Activated CD8-positive, alpha-beta memory T cell treated with anti-CD3 and anti-CD28 coated beads for 24 hours (primary cell): Measurements from ENCODE around the gene GMPR.
"Not testable (repeated sequence)": the region's sequence is repeated elsewhere in the genome, so short reads cannot be mapped to it uniquely, and the experiment has no call there.

ENCODE experiments used
- DNase-seq: peaks from one replicate; pipeline ENCODE4 v3.0.0-alpha.2; 2020

GMPR gene

DNA sequence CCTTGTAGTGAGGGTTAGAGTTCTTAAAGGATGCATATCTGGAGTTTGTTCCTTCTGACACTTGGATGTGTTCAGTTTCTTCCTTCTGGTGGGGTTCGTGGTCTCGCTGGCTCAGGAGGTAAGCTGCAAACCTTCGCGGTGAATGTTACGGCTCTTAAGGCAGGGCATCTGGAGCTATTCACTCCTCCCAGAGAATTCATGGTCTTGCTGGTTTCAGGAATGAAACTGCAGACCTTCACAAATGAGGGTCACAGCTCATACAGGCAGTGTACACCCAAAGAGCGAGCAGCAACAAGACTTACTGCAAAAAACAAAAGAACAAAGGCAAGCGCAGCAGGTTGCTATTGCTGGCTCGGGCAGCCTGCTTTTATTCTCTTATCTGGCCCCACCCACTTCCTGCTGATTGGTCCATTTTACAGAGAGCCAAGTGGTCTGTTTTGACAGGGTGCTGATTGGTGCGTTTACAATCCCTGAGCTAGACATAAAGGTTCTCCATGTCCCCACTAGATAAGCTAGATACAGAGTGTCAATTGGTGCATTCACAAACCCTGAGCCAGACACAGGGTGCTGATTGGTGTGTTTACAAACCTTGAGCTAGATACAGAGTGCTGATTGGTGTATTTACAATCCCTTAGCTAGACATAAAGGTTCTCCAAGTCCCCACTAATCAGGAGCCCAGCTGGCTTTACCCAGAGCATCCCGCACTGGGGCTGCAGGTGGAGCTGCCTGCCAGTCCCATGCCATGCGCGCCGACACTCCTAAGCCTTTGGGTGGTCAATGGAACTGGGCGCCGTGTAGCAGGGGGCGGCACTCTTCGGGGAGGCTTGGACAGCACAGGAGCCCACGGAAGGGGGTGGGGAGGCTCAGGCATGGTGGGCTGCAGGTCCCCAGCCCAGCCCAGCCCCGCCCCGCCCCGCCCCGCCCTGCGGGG is 12.0 kb upstream of the GMPR start:
- not testable (repeated sequence) for DNase-seq

- DNase-seq = no peak
These were observed 11.3 kb upstream of the GMPR start for GRCh38 chr6:16227048-16227562.

DNA sequence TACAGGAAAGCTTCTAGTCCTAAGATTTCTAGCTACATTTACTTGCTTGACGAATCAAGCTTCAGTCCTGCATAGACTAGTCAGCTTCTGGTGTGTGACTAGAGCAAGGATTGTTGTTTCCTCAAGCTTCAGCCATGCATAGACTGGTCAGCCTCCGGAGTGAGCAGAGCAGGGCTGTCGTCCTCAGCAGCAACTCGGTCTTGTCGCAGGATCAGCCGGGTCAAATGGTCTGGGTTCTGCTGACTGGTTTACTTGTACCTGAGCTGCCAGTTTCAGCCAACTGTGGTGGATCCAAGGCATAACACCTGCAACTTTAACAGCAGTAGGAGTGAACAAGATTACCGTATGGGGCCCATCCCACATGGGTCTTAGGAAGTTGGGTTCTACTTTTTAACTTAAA is 10.8 kb upstream of the GMPR start:
- no peak for DNase-seq

- DNase-seq = no peak
These were observed 10.3 kb upstream of the GMPR start for GRCh38 chr6:16228043-16228442.

DNA sequence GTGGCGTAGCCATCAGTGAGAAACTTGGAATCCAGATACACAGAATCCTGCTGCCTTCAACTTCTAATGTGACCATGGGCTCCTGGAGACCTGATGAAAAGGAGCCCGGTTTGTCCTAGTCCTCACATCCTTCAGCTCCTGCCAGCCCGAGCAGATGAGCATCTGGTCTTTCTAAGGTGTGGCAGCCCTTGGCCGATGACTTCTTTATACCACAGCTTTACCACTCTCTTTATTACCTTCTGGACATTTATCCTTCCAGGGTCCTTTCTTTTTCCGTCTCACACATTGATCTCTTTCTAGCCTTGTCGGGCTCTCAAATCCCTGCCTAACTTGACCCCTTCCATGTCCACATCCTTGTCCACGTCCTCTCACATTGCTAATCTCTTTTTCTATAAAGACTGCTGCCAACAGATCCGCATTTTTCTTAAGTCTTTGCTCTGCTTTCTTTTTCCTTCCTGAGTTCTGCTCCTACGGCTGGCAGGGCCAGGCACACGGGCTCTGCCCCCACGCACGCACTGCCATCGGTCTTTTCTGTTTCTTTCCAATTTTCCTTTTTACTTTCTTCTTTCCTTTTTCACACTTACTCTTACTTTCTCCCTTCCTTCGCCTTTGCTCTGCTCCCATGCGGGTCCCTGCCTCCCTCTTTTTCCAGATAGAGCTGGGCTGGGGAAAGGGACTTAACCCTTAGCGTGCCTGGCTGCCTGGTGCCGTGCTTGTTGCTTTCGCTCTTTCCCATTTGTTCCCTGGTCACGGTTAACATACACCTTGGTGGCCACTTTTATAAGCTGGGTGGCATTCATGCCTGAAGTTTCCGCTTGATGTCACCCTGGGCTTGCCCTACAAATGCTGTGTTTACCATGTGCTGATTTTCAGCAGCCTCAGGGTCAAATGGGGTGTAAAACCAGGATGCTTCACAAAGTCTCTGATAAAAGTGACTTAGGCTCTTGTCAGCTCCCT is 9.4 kb upstream of the GMPR start:
- DNase-seq = no peak

- no peak for DNase-seq
These were observed 8.7 kb upstream of the GMPR start for GRCh38 chr6:16229700-16230099.

GRCh38 chr6:16230953-16231352 is 7.4 kb upstream of the GMPR start:
- DNase-seq = no peak

DNA sequence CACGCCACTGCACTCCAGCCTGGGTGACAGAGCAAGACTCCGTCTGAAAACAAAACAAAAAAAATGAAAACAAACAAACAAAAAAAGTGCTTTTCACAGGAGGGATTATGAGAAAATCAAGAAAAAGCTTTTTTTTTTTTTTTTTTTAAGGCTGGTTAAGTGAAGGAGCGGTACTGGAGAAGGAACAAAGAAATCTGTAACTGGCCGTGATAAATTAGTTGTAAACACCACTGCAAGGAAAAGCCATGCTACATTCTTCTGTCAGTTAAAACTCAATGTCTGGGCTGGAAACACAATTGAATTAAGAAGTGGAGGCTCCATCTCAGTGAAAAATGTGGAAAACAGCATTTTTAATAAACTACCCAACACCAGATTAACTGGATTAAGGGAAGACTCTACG is 6.3 kb upstream of the GMPR start:
- no peak for DNase-seq

DNA sequence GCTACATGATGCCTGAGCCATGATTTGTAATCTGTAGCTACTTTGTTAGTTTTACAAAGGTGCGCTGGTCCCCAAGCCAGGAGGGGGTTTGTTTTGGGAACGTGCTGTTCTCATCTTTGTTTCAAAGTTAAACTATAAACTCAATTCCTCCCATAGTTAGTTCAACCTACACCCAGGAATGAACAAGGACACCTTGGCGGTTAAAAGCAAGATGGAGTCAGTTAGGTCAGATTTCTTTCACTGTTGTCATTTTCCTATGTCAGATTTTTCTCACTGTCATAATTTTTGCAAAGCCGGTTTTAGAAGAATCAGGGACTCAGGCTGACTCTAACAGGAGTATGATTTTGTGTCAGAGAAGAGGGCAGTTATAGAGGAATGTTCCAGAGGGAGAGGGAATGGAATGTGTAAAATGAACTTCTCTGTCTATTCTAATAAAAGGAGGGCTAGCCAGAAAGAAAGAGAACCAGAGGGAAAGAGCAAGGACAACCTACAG is 2.3 kb upstream of the GMPR start:
- DNase-seq = no peak

DNA sequence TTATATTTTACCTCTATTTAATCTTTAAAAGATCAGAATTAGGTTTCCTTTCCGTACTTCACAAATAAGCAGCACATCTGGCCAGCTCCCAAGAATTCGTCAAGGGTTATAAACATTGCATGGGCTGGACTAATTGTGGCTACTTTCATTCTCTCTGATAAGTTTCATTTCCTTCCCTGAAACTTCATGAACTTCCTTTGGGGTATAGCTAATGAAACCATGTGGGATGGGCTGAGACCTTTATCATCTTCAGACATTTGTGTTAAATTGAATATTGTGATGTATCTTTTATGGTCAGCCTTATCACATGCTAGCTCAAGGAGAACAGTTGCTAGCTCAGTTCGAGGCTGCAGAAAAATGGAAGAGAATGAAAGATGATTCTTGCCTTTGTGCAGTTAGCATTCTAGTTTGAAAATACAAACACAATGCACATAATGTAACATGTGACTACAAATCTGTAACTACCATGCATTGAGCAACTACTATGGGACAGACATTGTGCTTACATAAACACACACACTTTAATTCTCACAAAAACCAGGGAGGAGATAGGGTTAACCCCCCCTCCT is 1.7 kb upstream of the GMPR start:
- no peak for DNase-seq

DNA sequence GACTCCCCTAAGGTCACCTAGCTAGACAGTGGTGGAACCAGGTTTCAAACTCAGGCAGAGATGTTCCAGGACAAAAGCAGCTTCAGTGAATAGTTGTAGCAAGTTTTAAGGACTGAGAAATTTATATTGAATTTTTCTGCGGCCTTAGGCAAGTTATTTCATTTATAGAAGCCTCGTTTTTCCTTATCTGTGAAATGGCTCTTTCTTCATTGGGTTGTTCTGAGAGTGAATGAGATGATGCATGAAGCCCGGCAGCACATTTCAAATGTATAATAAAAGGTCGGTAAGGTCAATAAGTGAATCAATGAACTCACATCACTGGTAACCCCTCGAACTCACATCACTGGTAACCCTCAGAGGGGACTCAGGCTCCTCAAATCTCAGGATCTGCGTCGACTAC is 1.1 kb upstream of the GMPR start:
- no peak for DNase-seq

DNA sequence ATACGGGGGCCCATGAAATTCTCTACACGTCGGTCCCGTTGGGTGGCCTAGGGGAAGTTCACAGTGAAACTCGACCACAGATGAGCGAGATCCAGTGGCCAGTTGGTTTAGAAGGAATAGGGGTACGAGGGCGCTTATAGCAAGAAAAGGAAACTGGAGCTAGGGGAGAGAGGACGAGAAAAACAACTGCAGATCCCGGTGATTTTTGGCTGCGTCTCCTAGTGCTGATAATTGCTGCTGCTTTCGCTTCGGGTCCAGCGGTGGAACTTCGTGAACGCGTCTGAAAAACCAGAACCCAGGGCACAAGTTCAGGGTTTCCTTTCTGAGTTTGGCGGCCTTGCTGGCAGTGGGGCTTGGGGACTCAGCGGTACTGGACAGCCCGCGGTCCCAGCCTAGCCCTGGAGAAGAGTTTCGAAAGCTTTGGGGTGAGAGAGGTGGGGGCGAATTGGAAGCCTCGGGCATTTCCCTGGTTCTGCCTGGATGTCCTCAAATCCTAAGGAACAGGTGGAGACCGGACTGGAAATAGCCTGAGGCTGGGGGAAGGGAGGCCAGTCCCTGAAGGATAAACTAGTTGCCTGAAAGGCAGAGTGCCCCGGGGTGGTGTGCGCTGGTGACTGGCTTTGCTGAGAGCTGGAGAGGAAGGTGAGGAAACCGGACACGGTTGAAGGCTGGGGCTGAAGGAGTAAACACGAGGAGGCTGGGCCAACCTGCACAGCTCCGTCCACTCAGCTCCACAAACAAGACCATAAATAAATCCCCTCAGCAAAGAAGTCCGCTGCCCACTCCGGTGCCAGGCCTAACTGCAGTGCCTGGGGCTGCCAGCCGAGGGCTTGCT is 793 bp downstream of the GMPR start:
- peak; percentile 66 for DNase-seq

GRCh38 chr6:16239798-16240123 is 1.4 kb downstream of the GMPR start:
- DNase-seq = no peak

GRCh38 chr6:16240589-16241320 is 2.4 kb downstream of the GMPR start:
- DNase-seq = no peak

DNA sequence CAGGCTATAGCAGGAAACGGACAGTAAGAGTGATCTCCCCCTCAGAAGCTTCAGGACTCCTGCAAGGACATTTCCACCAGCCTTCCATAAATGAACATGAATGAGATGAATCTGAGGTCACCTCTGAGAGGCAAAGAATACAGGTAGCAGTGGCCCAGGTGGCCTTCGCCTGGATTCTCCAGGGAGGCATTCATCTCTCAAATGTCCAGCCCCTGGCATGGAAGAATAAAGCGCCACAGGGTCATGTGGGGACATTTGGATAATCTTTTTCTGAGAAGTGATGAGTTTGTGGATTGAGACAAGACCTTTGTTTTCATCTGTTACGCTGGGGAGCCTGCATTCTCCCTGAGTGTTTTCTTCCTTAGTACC is 2.9 kb downstream of the GMPR start:
- no peak for DNase-seq

DNA sequence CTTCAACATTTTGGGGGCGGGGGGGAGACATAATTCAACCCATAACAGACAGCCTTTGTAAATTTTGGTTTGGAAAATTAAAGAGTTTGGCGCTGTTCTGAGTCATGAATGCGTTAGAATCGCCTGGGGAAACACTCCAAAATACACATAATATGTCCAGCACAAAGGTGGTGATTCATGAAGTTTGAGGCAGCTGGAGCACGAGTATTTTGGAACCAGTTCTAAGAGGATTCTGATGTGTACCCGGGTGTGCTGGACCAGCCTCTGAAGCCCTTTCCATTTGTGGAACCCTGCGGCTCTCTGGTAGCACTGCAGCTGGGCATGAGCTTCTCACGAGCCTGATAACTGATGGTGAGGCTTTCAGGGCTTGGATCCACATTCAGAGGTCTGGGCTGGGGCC is 4.7 kb downstream of the GMPR start:
- DNase-seq = no peak

- no peak for DNase-seq
These were observed 5.3 kb downstream of the GMPR start for GRCh38 chr6:16243664-16244063.

GRCh38 chr6:16244446-16244845 is 6.1 kb downstream of the GMPR start:
- no peak for DNase-seq

GRCh38 chr6:16244869-16245451 is 6.6 kb downstream of the GMPR start:
- no peak for DNase-seq

DNA sequence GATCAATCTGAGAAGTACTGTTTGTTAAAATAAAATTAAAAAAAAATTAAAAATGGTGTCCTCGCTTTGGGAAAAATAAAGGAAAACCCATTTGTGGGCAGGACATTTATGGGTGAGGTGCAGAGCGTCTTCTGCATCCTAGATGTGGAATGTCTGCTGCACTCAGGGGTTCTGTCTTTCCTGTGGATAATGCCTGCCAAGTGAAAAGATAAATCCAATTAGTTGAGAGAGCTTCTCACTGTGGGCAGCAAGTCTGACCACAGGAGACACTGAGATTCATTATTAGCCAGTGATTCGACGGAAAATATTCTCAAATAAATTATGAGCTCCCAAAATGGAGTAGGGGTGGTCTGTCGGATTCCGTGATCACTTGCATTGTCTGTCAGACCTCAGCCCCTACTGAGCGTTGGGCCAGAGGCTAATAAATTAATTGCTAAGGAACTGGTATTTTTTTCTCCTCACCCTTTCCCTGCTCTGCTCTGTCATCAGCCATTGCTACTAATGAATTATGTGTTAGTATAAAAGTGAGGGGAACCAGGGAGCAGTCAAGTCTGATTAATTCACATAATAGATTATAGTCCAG is 10.0 kb downstream of the GMPR start:
- DNase-seq = no peak

DNA sequence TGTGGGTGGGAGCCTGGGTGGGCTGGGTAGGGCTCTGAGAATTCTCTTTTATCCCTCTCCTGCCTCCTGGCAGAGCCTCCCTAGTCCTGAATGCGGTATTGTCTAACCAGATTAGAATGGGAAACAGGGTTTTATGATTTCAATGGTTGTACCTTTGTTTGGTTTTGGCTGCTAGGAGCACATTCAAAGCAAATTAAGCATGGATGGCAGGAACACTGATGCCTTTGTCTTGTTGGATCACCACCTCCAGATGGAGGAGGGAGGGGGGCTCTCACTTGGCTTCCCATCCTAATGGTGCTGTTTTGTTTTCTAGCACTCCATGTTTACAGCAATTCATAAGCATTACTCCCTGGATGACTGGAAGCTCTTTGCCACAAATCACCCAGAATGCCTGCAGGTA is 11.6 kb downstream of the GMPR start:
- no peak for DNase-seq
